ENCODE data around the gene CES3.

Gene CES3

Small RNA genes lying within 50 kb of the gene (small RNA-seq; reads per million reads assigned to genes)
- 0 to 0.04 reads per million in 2 experiments for gene RN7SL543P
